Lung microvascular endothelial cell (primary cell): ENCODE data around the gene OR4A15. TPM values are rescaled to one million over a fixed set of nuclear protein-coding genes. Genes with fewer than 3 reads are reported as not detected.

ENCODE experiments used
- DNase-seq, 2 donors: peaks; one replicate each; pipeline versions ENCODE4 v3.0.0 to v3.0.0-alpha.2; 2010; ENCODE audit warnings: low read depth in 2 of 2
- total RNA-seq: library from RNA; depleted of rRNA; stranded (reverse); fragments of >200 nt; gene quantifications from 2 replicates; pipeline ENCODE4 v1.2.1, GENCODE V29; 2014

OR4A15 gene
- not detected in 2 replicates for total RNA-seq

DNA sequence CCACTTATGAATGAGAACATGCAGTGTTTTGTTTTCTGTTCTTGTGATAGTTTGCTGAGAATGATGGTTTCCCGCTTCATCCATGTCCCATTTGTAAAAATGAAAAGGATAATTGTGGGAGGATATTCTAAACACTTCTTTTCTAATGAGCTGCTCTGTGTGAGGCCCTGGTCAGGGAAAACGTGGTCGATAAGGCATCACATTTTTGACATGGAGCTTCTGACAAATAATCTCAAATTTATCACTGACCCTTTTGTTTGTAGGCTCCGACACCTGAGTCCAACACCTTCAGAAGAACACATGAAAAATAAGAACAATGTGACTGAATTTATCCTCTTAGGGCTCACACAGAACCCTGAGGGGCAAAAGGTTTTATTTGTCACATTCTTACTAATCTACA is at the start of gene OR4A15:
TSS of gene OR4A15 (plus strand) at position 301 of the 400 bp plus-strand sequence. CDS start at position 301, 0 bp downstream.
- no peak for DNase-seq

DNA sequence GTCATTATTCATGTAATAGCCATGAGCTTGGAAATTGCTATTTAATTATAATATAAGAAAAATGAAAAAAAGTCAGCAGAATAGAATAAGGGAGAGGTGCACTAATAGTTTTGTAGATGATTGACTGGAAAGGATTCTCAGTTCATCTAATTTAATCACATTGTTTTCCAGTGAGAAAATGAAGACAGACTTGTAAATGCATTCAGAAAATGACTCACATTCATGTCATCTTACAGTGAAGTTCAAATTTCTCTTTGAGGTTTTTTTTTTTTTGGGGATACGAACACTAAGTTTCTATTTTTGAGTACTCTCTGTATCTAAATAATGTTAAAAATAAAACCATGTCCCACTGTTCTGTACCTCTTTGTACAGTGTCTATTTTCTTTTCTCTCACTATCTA is 43.3 kb upstream of the OR4A15 start:
- DNase-seq = no peak

DNA sequence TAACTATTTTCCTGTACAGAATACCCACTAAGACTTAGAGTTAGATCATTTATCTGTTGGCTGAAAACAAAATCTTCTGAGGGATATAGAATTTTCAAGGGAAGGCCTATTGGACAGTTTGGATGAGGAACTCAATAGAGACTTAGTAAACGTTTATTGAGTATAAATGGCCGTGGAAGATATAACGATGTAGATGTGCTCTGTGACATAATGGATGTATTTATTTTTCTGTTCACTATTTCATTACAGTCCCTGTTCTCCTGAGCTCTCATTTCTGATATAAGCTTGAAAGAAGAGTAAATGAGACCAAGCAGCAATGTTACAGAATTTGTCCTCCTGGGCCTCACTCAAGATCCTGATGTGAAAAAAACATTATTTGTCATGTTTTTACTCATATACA is 24.9 kb upstream of the OR4A15 start, which contains the start of gene OR4A16:
TSS of gene OR4A16 (plus strand) at position 301 of the 400 bp plus-strand sequence. CDS start at position 301, 0 bp downstream.
- no peak for DNase-seq

DNA sequence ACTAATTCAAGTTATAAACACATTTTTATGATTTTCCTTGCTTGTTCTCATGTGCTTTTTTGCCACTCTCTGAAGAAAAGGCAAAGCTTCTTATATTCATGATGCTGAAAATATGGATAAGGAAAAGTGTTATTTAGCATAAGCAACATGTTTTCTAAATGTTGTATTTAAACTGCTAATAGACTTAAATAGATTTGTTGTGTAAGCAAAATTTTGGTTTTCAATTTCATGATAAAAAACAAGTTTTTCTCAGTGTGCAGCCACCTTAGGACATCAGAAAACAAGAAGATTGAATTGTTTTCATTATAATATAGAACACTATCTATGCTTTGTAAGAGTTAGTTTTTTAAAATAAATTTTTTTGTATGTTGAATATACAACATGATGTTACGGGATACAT is 22.5 kb upstream of the OR4A15 start:
- DNase-seq = no peak

DNA sequence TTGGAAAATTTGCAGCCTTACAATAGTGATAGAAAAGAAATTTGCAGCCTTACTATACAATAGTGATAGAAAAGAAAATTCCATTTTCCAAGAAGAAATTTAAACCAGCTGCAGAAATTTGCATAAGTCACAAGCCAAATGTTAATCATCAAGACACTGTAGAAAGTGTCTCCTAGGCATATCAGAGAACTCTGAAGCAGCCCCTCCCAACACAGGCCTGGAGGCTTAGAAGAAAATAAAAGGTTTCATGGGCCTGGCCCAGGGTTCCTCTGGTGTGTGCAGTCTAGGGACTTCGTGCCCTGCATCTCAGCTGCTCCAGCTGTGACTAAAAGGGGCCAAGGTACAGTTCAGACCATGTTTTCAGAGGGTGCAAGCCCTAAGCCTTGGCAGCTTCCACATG is 18.7 kb upstream of the OR4A15 start:
- no peak for DNase-seq

DNA sequence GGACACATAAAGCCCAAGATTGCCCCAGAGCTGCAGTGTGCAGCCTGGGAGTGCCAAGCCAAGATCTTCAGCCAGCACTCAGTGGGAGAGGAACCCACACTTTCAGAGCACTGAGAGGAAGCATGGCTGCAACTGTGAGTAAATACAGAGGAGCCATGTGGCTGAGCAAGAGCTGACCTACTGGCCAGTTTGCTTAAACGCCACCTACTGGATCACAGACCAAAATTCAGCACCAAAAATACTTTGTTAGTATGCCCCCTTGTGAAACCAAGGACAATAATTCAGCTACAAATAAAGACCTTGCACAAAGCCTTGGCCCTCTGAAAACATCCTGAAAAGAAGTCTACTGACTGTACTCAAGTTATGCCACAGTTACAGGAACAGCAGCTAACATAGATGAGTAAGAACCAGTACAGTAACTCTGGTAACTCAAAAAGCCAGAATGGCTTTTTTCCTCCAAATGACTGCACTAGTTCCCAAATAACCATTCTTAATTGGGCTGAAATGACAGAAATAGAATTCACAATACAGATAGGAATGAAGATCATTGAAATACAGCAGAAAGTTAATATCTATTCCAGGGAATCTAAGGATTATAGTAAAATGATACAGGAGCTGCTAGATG is 10.1 kb upstream of the OR4A15 start:
- DNase-seq = no peak

DNA sequence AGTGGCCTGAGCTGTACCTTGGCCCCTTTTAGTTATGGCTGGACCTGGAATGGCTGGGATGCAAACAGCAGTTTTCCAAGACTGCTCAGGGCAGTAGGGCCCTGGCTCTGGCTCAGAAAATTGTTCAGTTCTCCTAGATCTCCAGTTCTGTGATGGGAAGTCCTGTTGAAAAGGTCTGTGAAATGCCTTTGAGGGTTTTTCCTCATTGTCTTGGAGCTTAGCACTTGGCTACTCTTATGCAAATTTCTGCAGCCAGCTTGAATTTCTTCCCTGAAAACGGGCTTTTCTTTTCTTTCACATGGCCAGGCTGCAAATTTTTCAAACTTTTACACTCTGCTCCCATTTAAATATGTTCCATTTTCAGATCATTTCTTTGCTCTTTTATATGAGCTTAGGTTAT is 33.2 kb downstream of the OR4A15 start:
- no peak for DNase-seq

Other genes starting within 250 kb of the OR4A15 start
- gene TRIM48, start 105.8 kb upstream of the OR4A15 start, total RNA-seq = not detected in 2 replicates
- gene OR4A16, start 24.8 kb upstream of the OR4A15 start, total RNA-seq = not detected in 2 replicates
- not detected in 2 replicates for gene OR4C15, start 186.5 kb downstream of the OR4A15 start, total RNA-seq
- not detected in 2 replicates for gene OR4C16, start 204.2 kb downstream of the OR4A15 start, total RNA-seq
- gene OR4C11, start 239.7 kb downstream of the OR4A15 start, total RNA-seq = not detected in 2 replicates